GM12891 (cell line): ENCODE results near the gene PRDX5.

Experiments used
- PAX5 ChIP-seq: IDR thresholded peaks from 2 replicates; pipeline ENCODE4 v1.6.1; 2011; ENCODE audit warnings: low read length, moderate library complexity, mild to moderate bottlenecking; ENCODE audit not compliant: insufficient read depth, severe bottlenecking
- POLR2A ChIP-seq: IDR thresholded peaks from 2 replicates; pipeline ENCODE4 v1.6.1; 2011; ENCODE audit warnings: low read depth, low read length, control low read depth
- POLR2AphosphoS5 ChIP-seq: IDR thresholded peaks from 2 replicates; pipeline ENCODE4 v1.6.1; 2011; ENCODE audit warnings: low read depth, low read length, control low read depth
- POU2F2 ChIP-seq: IDR thresholded peaks from 2 replicates; pipeline ENCODE4 v1.6.1; 2011; ENCODE audit warnings: low read depth, mild to moderate bottlenecking, control low read depth, low read length, moderate library complexity
- TAF1 ChIP-seq: IDR thresholded peaks from 2 replicates; pipeline ENCODE4 v1.6.1; 2011; ENCODE audit warnings: low read depth, low read length, control low read depth

GRCh38 chr11:64275841-64276240, 42.1 kb upstream of the PRDX5 start:
- TF ChIP-seq TAF1 (no peak), POLR2A (no peak), POLR2AphosphoS5 (no peak), POU2F2 (no peak), PAX5 (no peak)
